ENCODE measurements around the gene NCOA4. TPM values are rescaled to one million over a fixed set of nuclear protein-coding genes. Genes with fewer than 3 reads are reported as not detected.
"Not testable (repeated sequence)": the region's sequence is repeated elsewhere in the genome, so short reads cannot be mapped to it uniquely, and the experiment has no call there.

NCOA4 gene
- total and polyA plus RNA-seq, 2 donors (not counting 3 experiments of a cell fraction or from before 2014, with no cell fraction given), result 62.1 to 127 TPM

- Histone ChIP-seq H3K36me3 (ENCODE audit: control insufficient read depth in 2 of 2, extremely low read depth in 1 of 2, insufficient read depth in 2 of 2, low read length in 2 of 2) (no peaks in the 10 kb centered on the region), H3K4me1 (ENCODE audit: control insufficient read depth, extremely low read depth, insufficient read depth, low read length) (no peaks in the 10 kb centered on the region), H3K4me3 (replicated peaks in 1 of 3; ENCODE audit: insufficient read depth in 1 of 3, low read depth in 1 of 3, low read length in 3 of 3) (no peak overlapping the region), H4K20me1 (replicated peaks; ENCODE audit: control insufficient read depth, extremely low read depth, insufficient read depth, low read length) (no peaks in the 10 kb centered on the region), H3K4me2 (ENCODE audit: insufficient read depth, low read length) (no peak overlapping the region), H3K9me1 (replicated peaks; ENCODE audit: control insufficient read depth, extremely low read depth, insufficient read depth, low read length) (no peaks in the 10 kb centered on the region), H3K9ac (replicated peaks; ENCODE audit: extremely low read depth, insufficient read depth, low read length) (no peak overlapping the region), H3K27me3 (ENCODE audit: control insufficient read depth in 2 of 2, insufficient read depth in 2 of 2, low read length in 2 of 2) (peaks cover 0 to 8% of the 10 kb centered on the region in 2 experiments), H2AFZ (ENCODE audit: low read depth, low read length) (no peak overlapping the region), H3K79me2 (ENCODE audit: control insufficient read depth, insufficient read depth, low read length) (no peaks in the 10 kb centered on the region), H3K9me3 (replicated peaks; ENCODE audit: control insufficient read depth, insufficient read depth, low read length) (no peaks in the 10 kb centered on the region), H3K27ac (ENCODE audit: insufficient read depth, low read depth, low read length) (no peak overlapping the region)
- BruUV-seq (replicated peaks), result no TSS peak
- ChIA-PET CTCF (no interaction called here), POLR2A (no interaction called here)
- no peak for FAIRE-seq
- intact Hi-C loops (cut with micrococcal nuclease) (no loop called here), dilution Hi-C loops (cut with MboI; ENCODE audit: extremely low pct_ligation_motif_present, low sequenced_read_pairs) (no loop called here)
- TF ChIP-seq EZH2 (IDR thresholded peaks at IDR 0.05; ENCODE audit: borderline replicate concordance, low read depth, low read length, severe bottlenecking) (no peak), MAX (IDR thresholded peaks at IDR 0.05; ENCODE audit: insufficient read depth, insufficient read length) (no peak), GATA2 (IDR thresholded peaks at IDR 0.05; ENCODE audit: insufficient read depth, insufficient read length, low read depth, low read length) (no peak), POLR2A (IDR thresholded peaks at IDR 0.05; ENCODE audit: low read depth, low read length) (no peak), JUN (IDR thresholded peaks at IDR 0.05; ENCODE audit: borderline replicate concordance, insufficient read depth, insufficient read length, low read depth) (no peak), POLR2AphosphoS5 (IDR thresholded peaks at IDR 0.05; ENCODE audit: insufficient read depth, low read depth, low read length) (no peak)
- DNase-seq (ENCODE audit: low read depth, low spot score), result no peak
Measured at GRCh38 chr10:46050941-46051623, 20.7 kb upstream of the NCOA4 start.

GRCh38 chr10:46049497-46049831 is 19.0 kb upstream of the NCOA4 start:
- BruUV-seq (replicated peaks); H3K27me3 ChIP-seq (ENCODE audit: control insufficient read depth in 2 of 2, insufficient read depth in 2 of 2, low read length in 2 of 2); CTCF ChIA-PET; H3K36me3 ChIP-seq (ENCODE audit: control insufficient read depth in 2 of 2, extremely low read depth in 1 of 2, insufficient read depth in 2 of 2, low read length in 2 of 2); H3K4me3 ChIP-seq (replicated peaks in 1 of 3; ENCODE audit: insufficient read depth in 1 of 3, low read depth in 1 of 3, low read length in 3 of 3); H3K79me2 ChIP-seq (ENCODE audit: control insufficient read depth, insufficient read depth, low read length); H4K20me1 ChIP-seq (replicated peaks; ENCODE audit: control insufficient read depth, extremely low read depth, insufficient read depth, low read length); H3K9me1 ChIP-seq (replicated peaks; ENCODE audit: control insufficient read depth, extremely low read depth, insufficient read depth, low read length); H3K9ac ChIP-seq (replicated peaks; ENCODE audit: extremely low read depth, insufficient read depth, low read length); H3K27ac ChIP-seq (ENCODE audit: insufficient read depth, low read depth, low read length); FAIRE-seq; POLR2A ChIA-PET; H3K9me3 ChIP-seq (replicated peaks; ENCODE audit: control insufficient read depth, insufficient read depth, low read length); H3K4me1 ChIP-seq (ENCODE audit: control insufficient read depth, extremely low read depth, insufficient read depth, low read length); dilution Hi-C loops (cut with MboI; ENCODE audit: extremely low pct_ligation_motif_present, low sequenced_read_pairs); intact Hi-C loops (cut with micrococcal nuclease); H3K4me2 ChIP-seq (ENCODE audit: insufficient read depth, low read length); DNase-seq (ENCODE audit: low read depth, low spot score); H2AFZ ChIP-seq (ENCODE audit: low read depth, low read length): not testable (repeated sequence)

Data from endothelial cell of umbilical vein (primary cell).